GM21367 (cell line): Measurements from ENCODE around the gene CIITA.

Experiments used
- ATAC-seq: cut with Tn5 transposase; IDR thresholded peaks from one replicate; pipeline ENCODE4 v1.9.1; 2021; ENCODE audit not compliant: unreplicated experiment

CIITA gene

GRCh38 chr16:10979717-10980601, 103.0 kb downstream of the CIITA start:
- ATAC-seq = no peak

DNA sequence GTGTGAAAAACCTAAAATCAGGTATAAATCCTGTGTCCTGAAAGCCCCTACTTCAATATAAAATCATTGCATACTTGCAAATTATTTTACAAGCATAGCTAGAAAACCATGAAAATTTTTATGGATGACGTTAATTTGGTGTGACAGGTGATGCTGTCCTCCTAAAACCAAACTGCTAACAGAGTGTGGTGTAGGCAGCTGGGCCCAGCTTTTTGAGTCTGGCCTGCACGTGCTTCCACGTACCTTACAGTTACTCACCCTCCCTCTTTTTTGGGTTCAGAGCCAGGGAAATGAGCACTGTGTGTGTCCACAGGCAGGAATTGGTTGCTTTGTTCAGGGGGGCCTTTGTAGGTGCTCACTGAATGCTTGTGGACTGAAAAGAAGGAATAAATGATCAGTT, 103.8 kb downstream of the CIITA start:
- no peak for ATAC-seq

DNA sequence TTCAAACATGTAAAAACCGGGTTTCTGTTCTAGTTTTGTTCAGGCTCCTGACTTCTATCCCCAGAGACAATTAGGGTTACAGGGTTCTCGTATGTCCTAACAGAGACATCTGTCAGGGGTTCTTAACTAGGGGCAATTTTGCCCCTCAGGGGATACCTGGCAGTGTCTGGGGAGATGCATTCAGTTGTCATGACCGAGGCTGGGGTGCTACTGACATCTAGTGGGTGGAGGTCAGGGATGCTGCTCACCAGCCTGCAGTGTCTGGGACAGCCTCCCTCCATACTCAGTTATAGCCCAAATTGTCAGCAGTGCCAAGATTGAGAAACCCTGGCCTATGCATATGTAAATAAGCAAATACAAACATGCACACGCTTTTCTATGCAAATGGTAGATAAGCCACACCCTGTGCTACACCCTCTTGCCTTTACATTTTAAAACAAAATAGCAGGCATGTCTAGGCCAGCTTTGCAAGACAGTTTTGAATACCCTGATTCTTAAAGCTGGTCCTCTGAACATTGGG, 104.8 kb downstream of the CIITA start:
- peak; percentile 67 for ATAC-seq

GRCh38 chr16:10982465-10983150, 105.6 kb downstream of the CIITA start:
- no peak for ATAC-seq

GRCh38 chr16:10983159-10983558, 106.2 kb downstream of the CIITA start:
- no peak for ATAC-seq

DNA sequence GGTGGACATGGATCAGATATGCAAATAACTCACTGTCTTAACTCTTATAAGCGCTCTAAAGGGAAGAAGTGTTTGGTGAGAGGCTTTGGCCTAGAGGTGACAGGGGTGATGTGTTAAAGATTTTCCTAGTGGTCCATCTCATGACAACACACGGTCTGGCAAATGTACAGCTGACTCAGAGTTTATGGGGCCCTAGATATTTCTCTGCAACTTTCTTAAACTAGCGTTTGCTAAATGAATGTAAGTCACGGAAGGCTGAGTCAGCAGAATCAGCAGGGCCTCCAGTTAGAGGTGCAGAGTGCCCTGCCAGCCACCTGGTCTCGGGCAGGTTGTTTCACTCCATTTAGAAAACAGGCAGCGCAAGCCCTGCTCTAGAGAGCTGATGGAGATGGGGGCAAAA, 107.5 kb downstream of the CIITA start:
- no peak for ATAC-seq
